A549 (cell line): ENCODE measurements around the gene LYZL1. TPM values are rescaled to one million over a fixed set of nuclear protein-coding genes. Genes with fewer than 3 reads are reported as not detected.
"Not testable (repeated sequence)": the region's sequence is repeated elsewhere in the genome, so short reads cannot be mapped to it uniquely, and the experiment has no call there.

ENCODE experiments used
- ATAC-seq, 2 experiments: fragments of 200-7000 bp in 1 of 2; fragments of >200 bp in 1 of 2; cut with Nextera tagmentation in 1 of 2; cut with Tn5 transposase in 1 of 2; 3 replicates each; pipeline versions ENCODE4 v1.8.0 to v1.9.1; 2018 to 2020; ENCODE audit warnings: mild to moderate bottlenecking in 1 of 2, moderate library complexity in 1 of 2
- CTCF ChIA-PET: fragments of 300-600 bp; sonication (Branson Sonifier 250); formaldehyde crosslinking; extraction: SDS; loops from one replicate; lab custom pipeline; 2021; ENCODE audit warnings: antibody characterized with exemption, inconsistent platforms; lab: Yijun Ruan, JAX
- POLR2A ChIA-PET: fragments of 350-600 bp; formaldehyde crosslinking; extraction: SDS; loops from one replicate; lab custom pipeline; 2021; ENCODE audit warnings: antibody characterized with exemption, inconsistent platforms; lab: Yijun Ruan, JAX
- DNase-seq, 2 experiments: peaks; one replicate each; pipeline versions ENCODE4 v3.0.0 to v3.0.0-alpha.2; 2011 to 2016; ENCODE audit warnings: low read depth in 1 of 2, low spot score in 1 of 2
- FAIRE-seq: peaks from 2 replicates; lab custom pipeline; 2011; peaks lifted over from hg19 to GRCh38; lab: Jason Lieb, UNC
- H3K27ac ChIP-seq, 2 experiments: fragments of >200 bp; sonication (Bioruptor Twin); formaldehyde crosslinking; 3 replicates each; pipeline ENCODE4 v1.5.1; 2016 to 2017
- H3K4me1 ChIP-seq: fragments of >200 bp; sonication (Bioruptor Twin); formaldehyde crosslinking; 3 replicates; pipeline ENCODE4 v1.6.1; 2016
- H3K4me2 ChIP-seq: fragments of >200 bp; sonication (Bioruptor Twin); formaldehyde crosslinking; 3 replicates; pipeline ENCODE4 v1.6.1; 2016
- H3K4me3 ChIP-seq: fragments of >200 bp; sonication (Bioruptor Twin); formaldehyde crosslinking; 3 replicates; pipeline ENCODE4 v1.5.1; 2016
- H3K9me3 ChIP-seq: fragments of >200 bp; sonication (Bioruptor Twin); formaldehyde crosslinking; 3 replicates; pipeline ENCODE4 v1.6.1; 2016
- ATOH8 ChIP-seq: fragments of 250-450 bp; sonication (Bioruptor Pico); IDR thresholded peaks from 2 replicates; pipeline ENCODE4 v1.5.0; 2020; ENCODE audit warnings: low read depth, mild to moderate bottlenecking, moderate library complexity
- CBX2 ChIP-seq: fragments of 200-600 bp; sonication (generic); IDR thresholded peaks from 2 replicates; pipeline ENCODE4 v1.6.1; 2016; ENCODE audit warnings: low read depth, mild to moderate bottlenecking, borderline replicate concordance
- CHD4 ChIP-seq: fragments of 200-600 bp; sonication (generic); IDR thresholded peaks from 2 replicates; pipeline ENCODE4 v1.6.1; 2016; ENCODE audit warnings: antibody characterized with exemption, mild to moderate bottlenecking, borderline replicate concordance
- EHMT2 ChIP-seq: fragments of 200-600 bp; sonication (generic); IDR thresholded peaks from 2 replicates; pipeline ENCODE4 v1.6.1; 2016; ENCODE audit warnings: antibody characterized with exemption, low read depth, mild to moderate bottlenecking, moderate library complexity
- EP300 ChIP-seq, 2 experiments: fragments of >200 bp; sonication (Bioruptor Twin); formaldehyde crosslinking; IDR thresholded peaks; 2 replicates in 1 of 2; 3 replicates in 1 of 2; pipeline ENCODE4 v1.6.1; 2016 to 2017
- GATA3 ChIP-seq: IDR thresholded peaks from 2 replicates; pipeline ENCODE4 v1.6.1; 2012; ENCODE audit warnings: borderline replicate concordance
- HDAC2 ChIP-seq: fragments of 200-600 bp; sonication (generic); IDR thresholded peaks from 2 replicates; pipeline ENCODE4 v1.6.1; 2016
- HEYL ChIP-seq: fragments of 250-450 bp; sonication (Bioruptor Pico); IDR thresholded peaks from 2 replicates; pipeline ENCODE4 v1.8.0; 2021; ENCODE audit warnings: mild to moderate bottlenecking, moderate library complexity
- JUN ChIP-seq, 2 experiments: fragments of >200 bp; sonication (Bioruptor Twin); formaldehyde crosslinking; IDR thresholded peaks; 2 replicates in 1 of 2; 3 replicates in 1 of 2; pipeline ENCODE4 v1.6.1; 2016 to 2017
- JUNB ChIP-seq: fragments of >200 bp; sonication (Bioruptor Twin); formaldehyde crosslinking; IDR thresholded peaks from 2 replicates; pipeline ENCODE4 v1.6.1; 2016
- MAFK ChIP-seq: fragments of 450-650 bp; IDR thresholded peaks from 2 replicates; pipeline ENCODE4 v1.6.1; 2014; ENCODE audit not compliant: partially characterized antibody
- NFE2L2 ChIP-seq: fragments of 150-350 bp; conservative IDR thresholded peaks from 2 replicates; pipeline ENCODE4 v1.6.1; 2014; ENCODE audit warnings: low read length
- PHF8 ChIP-seq: fragments of 200-600 bp; sonication (generic); IDR thresholded peaks from 2 replicates; pipeline ENCODE4 v1.6.1; 2016; ENCODE audit warnings: low read depth, mild to moderate bottlenecking, antibody characterized with exemption, moderate library complexity, borderline replicate concordance
- RAD21 ChIP-seq, 2 experiments: fragments of >200 bp in 1 of 2; sonication (Bioruptor Twin) in 1 of 2; formaldehyde crosslinking in 1 of 2; IDR thresholded peaks in 1 of 2; conservative IDR thresholded peaks in 1 of 2; 2 replicates in 1 of 2; 3 replicates in 1 of 2; pipeline ENCODE4 v1.6.1; 2012 to 2018; ENCODE audit warnings: inconsistent platforms in 1 of 2
- RARB ChIP-seq: fragments of 250-450 bp; sonication (Bioruptor Pico); IDR thresholded peaks from 2 replicates; pipeline ENCODE4 v1.8.0; 2021; ENCODE audit warnings: mild to moderate bottlenecking, moderate library complexity
- RFX5 ChIP-seq: fragments of 450-650 bp; IDR thresholded peaks from 2 replicates; pipeline ENCODE4 v1.7.1; 2014; ENCODE audit warnings: antibody characterized with exemption, mild to moderate bottlenecking, moderate library complexity
- RNF2 ChIP-seq: fragments of 200-600 bp; sonication (generic); IDR thresholded peaks from 2 replicates; pipeline ENCODE4 v1.6.1; 2016; ENCODE audit warnings: low read depth, mild to moderate bottlenecking, antibody characterized with exemption, moderate library complexity, borderline replicate concordance
- SREBF2 ChIP-seq: fragments of 450-650 bp; IDR thresholded peaks from 2 replicates; pipeline ENCODE4 v1.6.1; 2014; ENCODE audit warnings: mild to moderate bottlenecking, moderate library complexity
- TFCP2L1 ChIP-seq: fragments of 250-450 bp; sonication (Bioruptor Pico); IDR thresholded peaks from 2 replicates; pipeline ENCODE4 v1.5.0; 2021; ENCODE audit warnings: mild to moderate bottlenecking
- WGBS: methylation state at CpG from one replicate; pipeline ENCODE4 v1.1.6; 2017; ENCODE audit errors: missing lambda C conversion rate; 5-methylcytosine and 5-hydroxymethylcytosine counted together
- polyA plus RNA-seq, 4 experiments: library from polyadenylated mRNA; depleted of rRNA in 3 of 4; stranded (reverse); fragments of >200 nt; fragmentation: RNase III in 1 of 4; extraction: RNeasy Plus Mini Kit Qiagen cat#74134 plus additional on column Dnase treatment in 1 of 4; gene quantifications; 2 replicates in 3 of 4; 3 replicates in 1 of 4; pipeline ENCODE4 v1.2.3, GENCODE V29; 2011 to 2017

LYZL1 gene
- polyA plus RNA-seq, 2 of the 4 experiments (the other 2 are of a cell fraction), result not detected

- Histone ChIP-seq H3K9me3 (peaks cover 15% of the 10 kb centered on the region), H3K4me2 (no peak overlapping the region), H3K27ac (no peak overlapping the region), H3K4me3 (no peak overlapping the region), H3K4me1 (peaks cover 17% of the 10 kb centered on the region)
- ChIA-PET POLR2A (no interaction called here), CTCF (interaction anchor here (0.6 to 2.6 kb wide), 7 partner anchors 249 to 643 kb away, joined by 3 to 19 read pairs (median 4); partner anchors contain the start of gene BAMBI)
- ATAC-seq, result no peak
- TF ChIP-seq NFE2L2 (no peak), SREBF2 (no peak), HEYL (CRISPR knock-in tag) (no peak), EHMT2 (no peak), JUNB (no peak), GATA3 (no peak), RARB (no peak), JUN (IDR thresholded peaks at IDR 0.05) (no peak), TFCP2L1 (CRISPR knock-in tag) (no peak), PHF8 (no peak), RAD21 (conservative IDR thresholded peaks at IDR 0.05 in 1 of 2, IDR thresholded peaks at IDR 0.05 in 1 of 2) (no peak), RFX5 (no peak), RNF2 (no peak), ATOH8 (CRISPR knock-in tag) (no peak), HDAC2 (no peak), EP300 (IDR thresholded peaks at IDR 0.05) (no peak), CHD4 (no peak)
- 88% methylated on average over 3 of the region's 3 CpGs for whole genome bisulfite sequencing
- FAIRE-seq, result no peak
- DNase-seq, result no peak
Measured at GRCh38 chr10:29306688-29307087, 17.8 kb downstream of the LYZL1 start.

GRCh38 chr10:29308142-29308541 is 19.3 kb downstream of the LYZL1 start:
- ATAC-seq, H3K9me3 ChIP-seq, POLR2A ChIA-PET, H3K4me3 ChIP-seq, DNase-seq, FAIRE-seq, H3K27ac ChIP-seq, H3K4me2 ChIP-seq: not testable (repeated sequence)
- H3K4me1 ChIP-seq, result peaks cover 17% of the 10 kb centered on the region
- 76% methylated on average over 11 of the region's 11 CpGs for WGBS
- CTCF ChIA-PET, result interaction anchor here (0.9 kb wide), 1 partner anchor 644 kb away, joined by 3 read pairs; no protein-coding TSS in a partner anchor

GRCh38 chr10:29309465-29309864 is 20.6 kb downstream of the LYZL1 start:
- no peak for DNase-seq

GRCh38 chr10:29310463-29310862 is 21.6 kb downstream of the LYZL1 start:
- FAIRE-seq, H3K9me3 ChIP-seq, H3K4me2 ChIP-seq, H3K4me3 ChIP-seq, POLR2A ChIA-PET, H3K4me1 ChIP-seq: not testable (repeated sequence)
- TF ChIP-seq NFE2L2, result peak; percentile 32; the same call in 1 of the 2 replicates
- peak; percentile 79 for TF ChIP-seq MAFK
- peak overlapping the region; percentile 48 to 76 for H3K27ac ChIP-seq
- peak in 1 of 2 experiments; percentile 45; a peak in 1 of 6 replicates for ATAC-seq
- CTCF ChIA-PET, result interaction anchor here (3.4 kb wide), 1 partner anchor 647 kb away, joined by 19 read pairs; no protein-coding TSS in a partner anchor
- 29% methylated on average over 7 of the region's 7 CpGs for WGBS
- peak in 1 of 2 experiments; percentile 21 for DNase-seq

More at GRCh38 chr10:29309465-29309864, 20.6 kb downstream of the LYZL1 start:
- Histone ChIP-seq H3K4me1 (peaks cover 13% of the 10 kb centered on the region), H3K27ac (peak overlapping the region; percentile 48 to 76; a peak in 3 of 6 replicates), H3K9me3 (peaks cover 9% of the 10 kb centered on the region; the same call in 2 of the 3 replicates), H3K4me2 (no peak overlapping the region), H3K4me3 (no peak overlapping the region)
- ChIA-PET POLR2A (no interaction called here), CTCF (no interaction called here)
- ATAC-seq, result no peak
- no peak for TF ChIP-seq HDAC2
- no peak for TF ChIP-seq CBX2
- FAIRE-seq, result no peak
- 78% methylated on average over 3 of the region's 3 CpGs for WGBS
